A549 (cell line): Measurements from ENCODE around the gene TYW1.

Experiments
- CHD2 ChIP-seq: fragments of 150-350 bp; IDR thresholded peaks from 2 replicates; pipeline ENCODE4 v1.6.1; 2014; ENCODE audit warnings: low read length; ENCODE audit not compliant: partially characterized antibody
- GATA3 ChIP-seq: IDR thresholded peaks from 2 replicates; pipeline ENCODE4 v1.6.1; 2012; ENCODE audit warnings: borderline replicate concordance
- JUN ChIP-seq, 2 experiments: fragments of >200 bp; sonication (Bioruptor Twin); formaldehyde crosslinking; IDR thresholded peaks; 2 replicates in 1 of 2; 3 replicates in 1 of 2; pipeline ENCODE4 v1.6.1; 2016 to 2017
- KDM1A ChIP-seq: fragments of 200-600 bp; sonication (generic); IDR thresholded peaks from 2 replicates; pipeline ENCODE4 v1.6.1; 2016; ENCODE audit warnings: low read depth, mild to moderate bottlenecking
- MAX ChIP-seq: IDR thresholded peaks from 2 replicates; pipeline ENCODE4 v1.6.1; 2012
- POLR2A ChIP-seq: IDR thresholded peaks from 2 replicates; pipeline ENCODE4 v1.6.1; 2012; ENCODE audit warnings: mild to moderate bottlenecking, low read length
- RCOR1 ChIP-seq: fragments of 150-350 bp; IDR thresholded peaks from 2 replicates; pipeline ENCODE4 v1.6.1; 2014; ENCODE audit warnings: antibody characterized with exemption, low read length, low read depth
- REST ChIP-seq: fragments of 200-600 bp; sonication (generic); IDR thresholded peaks from 2 replicates; pipeline ENCODE4 v1.6.1; 2016; ENCODE audit warnings: antibody characterized with exemption, mild to moderate bottlenecking, moderate library complexity
- RFX5 ChIP-seq: fragments of 450-650 bp; IDR thresholded peaks from 2 replicates; pipeline ENCODE4 v1.7.1; 2014; ENCODE audit warnings: antibody characterized with exemption, mild to moderate bottlenecking, moderate library complexity
- TP53 ChIP-seq: fragments of 250-450 bp; sonication (Bioruptor Pico); IDR thresholded peaks from 2 replicates; pipeline ENCODE4 v1.5.0; 2021; ENCODE audit warnings: mild to moderate bottlenecking, moderate library complexity
- TF ChIP-seq, protein P1 (sequence below): fragments of 250-450 bp; sonication (Bioruptor Pico); IDR thresholded peaks from 2 replicates; pipeline ENCODE4 v1.5.0; 2021; ENCODE audit warnings: mild to moderate bottlenecking, moderate library complexity, borderline replicate concordance
- TF ChIP-seq, protein P2 (sequence below): fragments of >200 bp; sonication (Bioruptor Twin); formaldehyde crosslinking; IDR thresholded peaks from 3 replicates; pipeline ENCODE4 v1.5.1; 2016
- TF ChIP-seq, protein P3 (sequence below): IDR thresholded peaks from 2 replicates; pipeline ENCODE4 v1.6.1; 2012; ENCODE audit warnings: low read depth, borderline replicate concordance

- TF ChIP-seq RFX5, result no peak
- no peak for TF ChIP-seq POLR2A
- no peak for TF ChIP-seq KDM1A
- TF ChIP-seq RCOR1, result no peak
- TF ChIP-seq, protein P1, sequence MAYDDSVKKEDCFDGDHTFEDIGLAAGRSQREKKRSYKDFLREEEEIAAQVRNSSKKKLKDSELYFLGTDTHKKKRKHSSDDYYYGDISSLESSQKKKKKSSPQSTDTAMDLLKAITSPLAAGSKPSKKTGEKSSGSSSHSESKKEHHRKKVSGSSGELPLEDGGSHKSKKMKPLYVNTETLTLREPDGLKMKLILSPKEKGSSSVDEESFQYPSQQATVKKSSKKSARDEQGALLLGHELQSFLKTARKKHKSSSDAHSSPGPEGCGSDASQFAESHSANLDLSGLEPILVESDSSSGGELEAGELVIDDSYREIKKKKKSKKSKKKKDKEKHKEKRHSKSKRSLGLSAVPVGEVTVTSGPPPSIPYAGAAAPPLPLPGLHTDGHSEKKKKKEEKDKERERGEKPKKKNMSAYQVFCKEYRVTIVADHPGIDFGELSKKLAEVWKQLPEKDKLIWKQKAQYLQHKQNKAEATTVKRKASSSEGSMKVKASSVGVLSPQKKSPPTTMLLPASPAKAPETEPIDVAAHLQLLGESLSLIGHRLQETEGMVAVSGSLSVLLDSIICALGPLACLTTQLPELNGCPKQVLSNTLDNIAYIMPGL (CRISPR knock-in tag), result no peak
- TF ChIP-seq JUN (IDR thresholded peaks at IDR 0.05), result no peak
- no peak for TF ChIP-seq MAX
- TF ChIP-seq, protein P2, sequence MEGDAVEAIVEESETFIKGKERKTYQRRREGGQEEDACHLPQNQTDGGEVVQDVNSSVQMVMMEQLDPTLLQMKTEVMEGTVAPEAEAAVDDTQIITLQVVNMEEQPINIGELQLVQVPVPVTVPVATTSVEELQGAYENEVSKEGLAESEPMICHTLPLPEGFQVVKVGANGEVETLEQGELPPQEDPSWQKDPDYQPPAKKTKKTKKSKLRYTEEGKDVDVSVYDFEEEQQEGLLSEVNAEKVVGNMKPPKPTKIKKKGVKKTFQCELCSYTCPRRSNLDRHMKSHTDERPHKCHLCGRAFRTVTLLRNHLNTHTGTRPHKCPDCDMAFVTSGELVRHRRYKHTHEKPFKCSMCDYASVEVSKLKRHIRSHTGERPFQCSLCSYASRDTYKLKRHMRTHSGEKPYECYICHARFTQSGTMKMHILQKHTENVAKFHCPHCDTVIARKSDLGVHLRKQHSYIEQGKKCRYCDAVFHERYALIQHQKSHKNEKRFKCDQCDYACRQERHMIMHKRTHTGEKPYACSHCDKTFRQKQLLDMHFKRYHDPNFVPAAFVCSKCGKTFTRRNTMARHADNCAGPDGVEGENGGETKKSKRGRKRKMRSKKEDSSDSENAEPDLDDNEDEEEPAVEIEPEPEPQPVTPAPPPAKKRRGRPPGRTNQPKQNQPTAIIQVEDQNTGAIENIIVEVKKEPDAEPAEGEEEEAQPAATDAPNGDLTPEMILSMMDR, result no peak
- no peak for TF ChIP-seq TP53
- no peak for TF ChIP-seq CHD2
- TF ChIP-seq, protein P3, sequence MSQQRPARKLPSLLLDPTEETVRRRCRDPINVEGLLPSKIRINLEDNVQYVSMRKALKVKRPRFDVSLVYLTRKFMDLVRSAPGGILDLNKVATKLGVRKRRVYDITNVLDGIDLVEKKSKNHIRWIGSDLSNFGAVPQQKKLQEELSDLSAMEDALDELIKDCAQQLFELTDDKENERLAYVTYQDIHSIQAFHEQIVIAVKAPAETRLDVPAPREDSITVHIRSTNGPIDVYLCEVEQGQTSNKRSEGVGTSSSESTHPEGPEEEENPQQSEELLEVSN, result no peak
- no peak for TF ChIP-seq REST
- no peak for TF ChIP-seq GATA3
These were observed 212.6 kb downstream of the TYW1 start for GRCh38 chr7:67209256-67209655.
